Fibroblast of peridontal ligament (primary cell): Measurements from ENCODE around the gene ZBTB40.

Experiments
- DNase-seq: peaks from one replicate; pipeline ENCODE4 v3.0.0-alpha.2; 2010; ENCODE audit errors: extremely low read depth

Gene ZBTB40

GRCh38 chr1:22507587-22507986 lies 55.9 kb downstream of the ZBTB40 start:
- DNase-seq, result no peak

- peak; percentile 10 for DNase-seq
These were observed 56.7 kb downstream of the ZBTB40 start for GRCh38 chr1:22508329-22508728.

GRCh38 chr1:22508991-22509390 lies 57.3 kb downstream of the ZBTB40 start:
- DNase-seq, result no peak

- peak; percentile 14 for DNase-seq
These were observed 58.2 kb downstream of the ZBTB40 start for GRCh38 chr1:22509815-22510214.

GRCh38 chr1:22512873-22513272 lies 61.2 kb downstream of the ZBTB40 start:
- DNase-seq, result no peak

GRCh38 chr1:22516906-22517571 lies 65.4 kb downstream of the ZBTB40 start:
- no peak for DNase-seq

- peak; percentile 25 for DNase-seq
These were observed 66.3 kb downstream of the ZBTB40 start for GRCh38 chr1:22517956-22518355.

GRCh38 chr1:22518379-22518778 lies 66.7 kb downstream of the ZBTB40 start:
- DNase-seq, result no peak

- DNase-seq, result no peak
These were observed 69.2 kb downstream of the ZBTB40 start for GRCh38 chr1:22520871-22521270.

GRCh38 chr1:22521692-22522091 lies 70.0 kb downstream of the ZBTB40 start:
- no peak for DNase-seq

GRCh38 chr1:22522221-22522743 lies 70.6 kb downstream of the ZBTB40 start:
- DNase-seq, result no peak

GRCh38 chr1:22524481-22524880 lies 72.8 kb downstream of the ZBTB40 start:
- DNase-seq, result no peak

- no peak for DNase-seq
These were observed 73.6 kb downstream of the ZBTB40 start for GRCh38 chr1:22525211-22525610.

GRCh38 chr1:22525646-22526045 lies 74.0 kb downstream of the ZBTB40 start:
- no peak for DNase-seq

- no peak for DNase-seq
These were observed 74.4 kb downstream of the ZBTB40 start for GRCh38 chr1:22526098-22526497.

- DNase-seq, result no peak
These were observed 75.0 kb downstream of the ZBTB40 start for GRCh38 chr1:22526677-22527076.

- no peak for DNase-seq
These were observed 75.5 kb downstream of the ZBTB40 start for GRCh38 chr1:22527122-22527521.

GRCh38 chr1:22527555-22528296 lies 76.1 kb downstream of the ZBTB40 start:
- peak; percentile 16 for DNase-seq

GRCh38 chr1:22528451-22528850 lies 76.8 kb downstream of the ZBTB40 start:
- DNase-seq, result no peak

- DNase-seq, result peak; percentile 69
These were observed 78.4 kb downstream of the ZBTB40 start for GRCh38 chr1:22529901-22530621.

- no peak for DNase-seq
These were observed 79.1 kb downstream of the ZBTB40 start for GRCh38 chr1:22530715-22531114.

- no peak for DNase-seq
These were observed 79.6 kb downstream of the ZBTB40 start for GRCh38 chr1:22531251-22531650.
